HG02642 (cell line): ENCODE results near the gene CBY2.
A peak's percentile ranks its signal among the peaks of the same experiment; 100 is the strongest.
"Not testable (repeated sequence)": the region's sequence is repeated elsewhere in the genome, so short reads cannot be mapped to it uniquely, and the experiment has no call there.

Experiments used
- ATAC-seq: cut with Tn5 transposase; IDR thresholded peaks from one replicate; pipeline ENCODE4 v1.9.1; 2021; ENCODE audit warnings: mild to moderate bottlenecking; ENCODE audit not compliant: unreplicated experiment, poor library complexity

The CBY2 gene, protein sequence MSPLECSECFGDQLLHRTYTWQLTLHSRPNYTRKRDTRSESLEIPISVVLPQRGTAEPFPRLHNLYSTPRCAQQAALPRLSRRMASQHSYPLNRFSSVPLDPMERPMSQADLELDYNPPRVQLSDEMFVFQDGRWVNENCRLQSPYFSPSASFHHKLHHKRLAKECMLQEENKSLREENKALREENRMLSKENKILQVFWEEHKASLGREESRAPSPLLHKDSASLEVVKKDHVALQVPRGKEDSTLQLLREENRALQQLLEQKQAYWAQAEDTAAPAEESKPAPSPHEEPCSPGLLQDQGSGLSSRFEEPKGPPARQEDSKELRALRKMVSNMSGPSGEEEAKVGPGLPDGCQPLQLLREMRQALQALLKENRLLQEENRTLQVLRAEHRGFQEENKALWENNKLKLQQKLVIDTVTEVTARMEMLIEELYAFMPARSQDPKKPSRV

DNA sequence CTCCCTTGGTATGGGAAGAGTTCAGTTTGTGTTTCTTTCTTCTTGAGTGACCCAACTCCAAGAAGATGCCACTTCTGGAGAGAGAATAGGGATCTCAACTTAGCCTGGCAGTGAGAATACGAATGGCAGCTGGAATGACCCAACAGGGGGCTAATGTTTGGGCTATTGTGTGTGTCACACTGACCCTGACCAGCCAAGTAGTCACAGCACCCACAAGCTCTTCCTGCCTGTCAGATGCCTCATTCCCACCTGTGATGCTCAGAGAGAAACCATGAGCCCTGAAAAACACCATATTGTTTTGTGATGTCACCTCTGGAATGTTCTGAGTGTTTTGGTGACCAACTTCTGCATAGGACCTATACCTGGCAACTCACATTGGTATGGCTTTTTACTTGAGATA lies at the start of gene CBY2:
TSS of gene CBY2 (plus strand) at position 233 of the 400 bp plus-strand sequence. CDS start at position 304, 71 bp downstream.
- ATAC-seq = no peak

DNA sequence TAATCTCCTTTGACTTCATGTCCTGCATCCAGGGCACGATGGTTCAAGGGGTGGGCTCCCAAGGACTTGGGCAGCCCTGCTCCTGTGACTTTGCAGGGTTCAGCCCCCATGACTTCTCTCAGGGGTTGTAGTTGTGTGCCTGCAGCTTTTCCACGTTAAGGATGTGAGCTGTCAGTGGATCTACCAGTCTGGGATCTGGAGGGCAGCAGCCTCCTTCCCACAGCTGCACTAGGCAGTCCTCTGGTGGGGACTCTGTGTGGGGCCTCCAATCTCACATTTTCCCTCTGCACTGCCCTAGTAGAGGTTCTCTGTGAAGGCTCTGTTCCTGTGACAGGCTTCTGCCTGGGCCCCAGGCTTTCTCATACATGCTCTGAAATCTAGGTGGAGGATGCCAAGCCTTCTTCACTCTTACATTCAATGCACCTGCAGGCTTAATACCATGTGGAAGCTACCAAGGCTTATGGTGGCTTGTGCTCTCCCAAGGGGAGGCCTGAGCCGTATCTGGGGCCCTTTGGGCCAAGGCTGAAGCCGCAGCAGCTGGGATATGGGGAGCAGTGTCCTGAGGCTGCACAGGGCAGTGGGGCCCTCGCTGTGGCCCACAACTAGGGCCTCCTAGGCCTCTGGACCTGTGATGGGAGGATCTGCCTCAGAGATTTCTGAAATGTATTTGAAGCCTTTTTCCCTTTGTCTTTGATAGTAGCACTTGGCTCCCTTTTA lies 47.3 kb upstream of the CBY2 start:
- ATAC-seq = no peak

DNA sequence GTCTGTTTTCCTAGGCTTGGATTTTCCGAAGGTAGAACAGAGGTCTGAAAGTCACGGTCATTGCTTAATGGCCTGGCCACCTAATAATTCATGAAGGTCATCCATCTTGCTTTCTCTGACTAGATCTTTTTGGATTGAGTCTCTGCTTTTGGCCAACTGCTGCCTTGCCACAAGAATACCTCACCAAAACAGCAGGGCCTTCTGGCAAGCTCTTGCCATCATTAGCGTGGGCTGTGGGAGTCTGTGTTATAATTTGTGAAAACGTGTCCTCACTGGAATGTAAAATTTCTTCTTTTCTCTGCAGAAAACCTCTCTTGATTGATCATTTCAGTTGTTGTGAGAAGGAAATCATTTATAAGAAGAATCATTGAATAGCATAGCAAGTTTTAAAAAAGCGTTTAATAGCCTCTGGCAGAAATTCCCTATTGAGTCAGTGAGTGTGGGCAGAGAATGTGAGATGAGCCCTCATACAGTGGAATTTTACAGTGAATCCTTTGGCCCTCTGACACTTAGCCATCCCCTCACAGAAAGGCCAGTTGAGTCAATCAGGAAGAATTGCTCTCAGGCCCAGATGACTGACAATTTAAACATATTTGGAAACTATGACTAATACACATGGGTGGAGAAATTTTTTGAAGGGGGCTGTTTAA lies 43.4 kb upstream of the CBY2 start:
- ATAC-seq = no peak

DNA sequence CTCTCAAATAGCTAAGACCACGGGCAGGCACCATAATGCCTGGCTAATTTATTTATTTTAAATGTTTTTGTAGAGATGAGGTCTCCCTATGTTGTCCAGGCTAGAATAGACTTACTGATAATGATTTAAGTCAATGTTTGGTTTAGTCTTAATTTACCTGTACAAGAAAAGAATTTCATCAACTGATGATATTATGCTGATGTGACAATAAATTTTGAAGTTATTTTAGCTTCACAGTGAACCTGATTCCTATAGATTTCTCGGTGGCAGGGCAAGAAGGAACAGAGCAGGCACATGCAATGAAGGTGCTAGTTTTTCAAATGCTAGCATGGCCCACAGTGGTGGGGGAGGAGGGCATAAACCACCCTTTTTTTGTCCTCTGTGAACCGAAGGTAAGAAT lies 42.6 kb upstream of the CBY2 start:
- no peak for ATAC-seq

DNA sequence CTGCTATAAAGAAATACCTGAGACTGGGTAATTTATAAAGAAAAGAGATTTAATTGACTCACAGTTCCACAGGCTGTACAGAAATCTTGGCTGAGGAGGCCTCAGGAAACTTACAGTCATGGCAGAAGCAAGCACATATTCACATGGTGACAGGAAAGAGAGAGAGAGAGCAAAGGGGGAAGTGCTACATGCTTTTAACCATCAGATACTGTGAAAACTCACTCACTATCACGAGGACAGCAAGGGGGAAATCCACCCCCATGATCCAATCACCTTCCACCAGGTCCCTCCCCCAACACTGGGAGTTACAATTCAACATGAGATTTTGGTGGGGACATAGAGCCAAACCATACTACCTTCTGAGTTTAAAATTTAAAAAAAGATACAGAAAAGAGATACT lies 41.7 kb upstream of the CBY2 start:
- not testable (repeated sequence) for ATAC-seq

DNA sequence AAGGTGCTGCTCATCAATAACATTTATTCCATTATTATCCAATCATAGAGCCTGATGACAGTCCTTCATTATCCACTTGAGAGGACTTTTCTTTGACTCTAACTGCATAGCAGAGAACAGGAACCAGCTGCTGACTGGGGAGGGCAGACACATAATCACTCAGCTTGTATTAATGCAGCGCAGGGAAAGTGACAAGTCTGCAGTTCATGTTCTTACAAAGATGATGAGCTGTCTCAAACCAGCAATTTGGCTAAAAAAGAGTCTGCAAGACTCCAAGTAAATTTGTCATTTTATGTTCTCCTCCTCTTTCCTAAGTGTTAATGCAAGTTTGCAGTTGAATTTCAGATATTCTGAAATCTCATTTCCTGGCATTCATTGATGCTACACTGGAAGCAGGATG lies 40.0 kb upstream of the CBY2 start:
- ATAC-seq = no peak

DNA sequence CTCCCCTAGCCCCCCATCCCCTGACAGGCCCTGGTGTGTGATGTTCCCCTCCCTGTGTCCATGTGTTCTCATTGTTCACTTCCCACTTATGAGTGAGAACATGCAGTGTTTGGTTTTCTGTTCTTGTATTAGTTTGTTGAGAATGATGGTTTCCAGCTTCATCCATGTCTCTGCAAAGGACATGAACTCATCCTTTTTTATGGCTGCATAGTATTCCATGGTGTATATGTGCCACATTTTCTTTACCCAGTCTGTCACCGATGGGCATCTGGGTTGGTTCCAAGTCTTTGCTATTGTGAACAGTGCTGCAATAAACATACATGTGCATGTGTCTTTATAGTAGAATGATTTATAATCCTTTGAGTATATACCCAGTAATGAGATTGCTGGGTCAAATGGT lies 39.2 kb upstream of the CBY2 start:
- not testable (repeated sequence) for ATAC-seq

DNA sequence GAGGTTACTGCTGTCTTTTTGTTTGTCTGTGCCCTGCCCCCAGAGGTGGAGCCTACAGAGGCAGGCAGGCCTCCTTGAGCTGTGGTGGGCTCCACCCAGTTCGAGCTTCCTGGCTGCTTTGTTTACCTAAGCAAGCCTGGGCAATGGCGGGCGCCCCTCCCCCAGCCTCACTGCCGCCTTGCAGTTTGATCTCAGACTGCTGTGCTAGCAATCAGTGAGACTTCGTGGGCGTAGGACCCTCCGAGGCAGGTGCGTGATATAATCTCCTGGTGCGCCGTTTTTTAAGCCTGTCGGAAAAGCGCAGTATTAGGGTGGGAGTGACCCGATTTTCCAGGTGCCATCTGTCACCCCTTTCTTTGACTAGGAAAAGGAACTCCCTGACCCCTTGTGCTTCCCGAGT lies 32.5 kb upstream of the CBY2 start:
- not testable (repeated sequence) for ATAC-seq

DNA sequence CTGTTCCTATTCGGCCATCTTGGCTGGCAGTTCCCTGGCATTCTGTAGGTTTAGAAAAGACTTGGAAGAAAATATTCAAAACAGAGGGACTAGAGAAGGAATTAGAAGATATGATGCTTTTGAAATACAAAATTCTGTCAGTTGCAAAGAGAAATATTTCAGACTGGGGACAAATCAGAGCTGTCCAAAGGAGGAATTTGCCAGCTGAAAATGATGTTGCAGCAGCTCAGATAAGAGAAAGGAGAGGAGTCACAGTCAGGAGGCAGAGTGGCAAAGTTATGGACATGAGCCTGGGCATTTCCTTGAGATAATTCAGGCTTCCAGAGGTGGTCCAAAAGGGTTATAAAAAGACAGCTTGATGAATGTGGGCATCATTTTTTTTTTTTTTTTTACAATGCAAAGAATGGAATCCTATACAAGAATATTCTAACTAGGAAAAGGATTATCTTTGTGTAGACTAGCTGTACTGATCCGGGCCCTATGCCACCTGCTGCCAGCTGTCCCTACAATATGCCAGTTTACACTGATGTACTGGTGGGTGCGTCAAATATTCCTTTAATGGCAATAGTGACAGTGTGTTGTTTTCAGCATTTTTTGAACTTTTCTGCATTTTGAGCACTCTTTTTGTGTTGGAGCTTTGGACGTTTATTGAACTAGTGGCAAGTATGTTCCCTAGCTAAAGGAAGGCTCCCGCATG lies 31.8 kb upstream of the CBY2 start:
- no peak for ATAC-seq

DNA sequence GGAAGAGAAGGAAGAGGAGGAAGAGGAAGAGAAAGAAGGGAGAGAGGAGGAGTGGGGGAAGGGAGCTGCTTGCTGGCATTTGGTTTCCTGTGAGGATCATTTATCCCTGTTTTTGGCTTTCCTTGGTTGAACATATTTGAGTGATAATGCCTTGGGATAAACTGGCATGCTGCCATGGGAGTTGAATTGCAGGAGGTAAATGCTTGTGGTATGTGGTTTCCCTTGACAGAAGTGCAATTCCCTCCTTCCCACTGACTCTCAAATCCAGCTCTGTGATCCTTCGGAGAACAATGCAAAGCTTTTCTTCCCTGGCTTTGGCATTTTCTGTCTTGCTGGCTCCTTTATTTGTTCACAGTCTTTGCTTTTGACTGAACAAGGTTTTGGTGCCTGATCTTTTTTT lies 27.2 kb upstream of the CBY2 start:
- ATAC-seq = no peak

DNA sequence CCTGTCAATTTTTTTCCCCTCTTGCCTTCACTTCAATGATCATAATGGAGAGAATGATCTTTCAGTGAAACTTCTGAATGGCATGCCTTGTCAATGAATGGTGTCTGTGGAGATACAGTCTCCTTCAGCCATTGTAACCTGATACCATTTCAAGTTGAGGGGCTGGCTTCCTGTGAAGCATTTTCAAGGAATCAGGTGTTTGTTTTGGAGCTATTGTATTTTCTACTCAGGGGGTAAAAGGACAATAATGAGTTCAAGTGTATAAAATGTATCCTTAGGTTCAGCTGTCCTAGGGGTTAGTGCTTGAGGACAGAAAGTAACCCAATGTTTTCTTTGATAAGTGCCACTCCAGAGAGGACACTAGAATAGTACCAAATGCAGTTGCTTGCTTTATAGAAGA lies 23.8 kb upstream of the CBY2 start:
- ATAC-seq = no peak

DNA sequence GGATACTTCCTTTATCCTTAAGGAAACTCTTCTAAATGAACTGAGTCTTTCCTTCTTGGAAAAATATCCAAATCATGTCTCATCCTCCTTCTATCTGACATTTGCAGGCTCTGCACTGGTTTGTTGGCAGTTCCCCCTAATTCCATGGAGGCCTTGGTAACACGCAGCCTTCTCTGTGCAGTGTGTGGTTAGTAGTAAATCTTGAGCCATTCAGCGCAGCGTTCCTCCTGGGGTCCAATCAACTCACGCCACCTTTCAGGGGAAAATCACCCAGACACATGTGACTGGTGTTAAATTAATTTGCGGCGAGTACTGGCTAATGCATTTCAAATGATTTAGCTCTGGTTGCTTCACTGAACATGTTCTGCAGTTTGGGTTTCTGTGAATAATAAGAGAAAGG lies 21.0 kb upstream of the CBY2 start:
- ATAC-seq = no peak

DNA sequence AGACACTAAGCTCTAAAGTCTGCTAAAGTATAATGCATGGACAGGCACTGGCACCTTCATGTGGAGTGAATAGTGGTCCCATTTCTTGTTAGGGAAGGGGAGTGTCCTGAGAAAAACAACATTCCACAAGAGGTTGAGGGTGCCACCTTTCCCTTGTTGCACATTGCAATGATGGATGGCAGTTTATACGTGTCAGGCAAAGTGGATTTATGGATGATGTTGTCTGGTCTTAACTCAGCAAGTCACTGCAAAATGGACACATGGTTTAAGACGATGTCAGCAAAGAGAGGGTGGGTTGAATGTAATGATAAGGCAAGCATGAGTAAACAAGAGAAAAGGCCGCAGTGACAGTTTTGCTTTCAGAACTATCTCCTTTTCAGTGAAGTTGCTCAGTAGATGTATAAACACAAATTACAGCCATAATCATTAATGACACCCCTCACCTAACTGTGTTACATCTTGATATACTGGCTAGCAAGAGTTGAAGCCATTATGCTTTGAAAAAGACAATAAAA lies 19.6 kb upstream of the CBY2 start:
- no peak for ATAC-seq

DNA sequence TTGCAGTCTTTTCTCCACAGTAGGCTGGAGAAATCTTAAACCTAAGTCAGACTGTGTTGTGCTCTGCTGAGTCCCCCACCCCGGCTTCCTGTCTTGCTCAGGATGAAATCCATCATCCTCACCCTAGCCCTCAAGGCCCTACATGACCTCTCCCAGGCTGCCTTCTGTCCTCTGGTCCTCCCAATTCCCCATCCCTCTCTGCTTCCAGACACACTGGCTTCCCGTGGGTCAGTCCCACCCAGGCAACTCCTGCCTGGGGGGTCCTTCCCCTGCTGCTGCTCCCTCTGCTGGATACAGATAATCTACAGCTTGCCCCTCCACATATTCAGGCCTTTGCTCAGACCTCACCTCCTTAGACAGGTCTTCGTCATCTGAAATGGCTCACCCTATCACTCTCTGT lies 18.4 kb upstream of the CBY2 start:
- no peak for ATAC-seq

DNA sequence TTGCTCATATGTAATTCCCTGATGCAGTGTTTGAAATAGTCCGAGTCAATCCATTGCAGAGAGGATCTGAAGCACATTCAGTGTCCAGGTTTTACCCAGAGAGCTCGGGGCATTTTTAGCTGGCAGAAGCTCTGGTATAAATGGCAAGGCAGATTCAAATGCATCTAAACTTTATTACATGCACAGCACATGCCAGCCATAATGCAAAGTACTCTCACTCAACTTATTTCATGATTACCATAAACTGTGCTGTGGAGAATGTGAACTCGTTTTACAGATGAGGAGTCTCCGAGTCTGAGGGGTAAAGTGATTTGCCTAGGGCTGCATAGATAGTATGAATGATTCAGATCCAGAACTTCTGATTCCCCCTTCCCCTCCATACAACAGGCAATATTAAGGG lies 13.5 kb upstream of the CBY2 start:
- ATAC-seq = no peak

DNA sequence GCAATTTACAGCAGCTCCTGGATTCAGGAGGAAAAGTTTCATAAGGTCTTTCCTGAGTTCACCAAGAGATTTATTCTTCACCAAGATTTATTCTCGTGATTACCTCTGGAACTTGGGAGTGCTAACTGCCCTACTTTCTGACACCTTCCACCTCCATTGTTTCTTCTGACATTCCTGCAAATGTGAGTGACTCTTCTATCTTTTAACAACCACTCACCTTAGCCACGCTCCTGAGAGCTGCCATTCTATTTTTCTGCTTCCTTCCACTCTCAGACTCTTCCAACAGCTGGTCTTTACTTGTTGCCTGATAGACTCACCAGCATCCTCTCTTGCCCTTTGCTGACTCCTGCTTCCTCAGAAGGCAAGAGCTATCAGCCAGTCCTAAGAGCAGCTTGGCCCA lies 11.5 kb upstream of the CBY2 start:
- no peak for ATAC-seq

DNA sequence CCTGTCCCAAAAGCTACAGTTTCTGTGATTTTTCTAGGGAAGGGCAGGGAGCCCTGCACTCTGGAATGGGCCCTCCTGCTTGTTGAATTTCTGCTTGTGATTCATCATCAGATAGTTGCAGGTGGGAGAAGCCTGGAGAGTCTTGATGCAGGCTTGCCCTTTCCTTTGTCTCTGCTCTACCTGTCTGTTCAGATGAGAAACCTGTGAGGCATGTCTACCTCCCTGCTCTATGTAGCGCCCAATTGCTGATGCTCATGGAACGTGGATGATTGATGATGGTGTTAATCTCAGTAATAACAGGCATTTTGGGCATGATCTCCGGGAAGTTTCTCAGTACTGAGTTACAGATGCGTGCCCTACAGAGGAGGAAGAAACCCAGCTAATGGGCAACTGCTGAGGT lies 10.9 kb upstream of the CBY2 start:
- ATAC-seq = no peak

DNA sequence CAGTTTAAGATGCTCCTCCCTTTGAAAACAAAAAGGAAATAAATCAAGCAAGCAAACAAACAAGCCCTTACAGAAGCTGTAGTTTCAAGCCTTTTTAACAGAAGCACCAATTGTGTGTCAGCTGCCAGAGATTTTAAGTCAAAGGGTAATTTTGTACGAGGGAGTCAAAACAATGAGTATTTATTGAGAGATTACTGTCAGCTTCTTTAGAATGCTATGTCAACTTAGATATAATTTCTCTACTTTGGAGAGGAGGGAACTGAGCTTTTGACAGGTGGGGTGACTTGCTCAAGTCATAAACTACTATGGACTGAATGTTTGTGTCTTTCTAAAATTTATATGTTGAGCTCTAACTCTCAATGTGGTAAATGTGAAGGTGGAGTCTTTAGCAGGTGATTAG lies 10.5 kb upstream of the CBY2 start:
- no peak for ATAC-seq

DNA sequence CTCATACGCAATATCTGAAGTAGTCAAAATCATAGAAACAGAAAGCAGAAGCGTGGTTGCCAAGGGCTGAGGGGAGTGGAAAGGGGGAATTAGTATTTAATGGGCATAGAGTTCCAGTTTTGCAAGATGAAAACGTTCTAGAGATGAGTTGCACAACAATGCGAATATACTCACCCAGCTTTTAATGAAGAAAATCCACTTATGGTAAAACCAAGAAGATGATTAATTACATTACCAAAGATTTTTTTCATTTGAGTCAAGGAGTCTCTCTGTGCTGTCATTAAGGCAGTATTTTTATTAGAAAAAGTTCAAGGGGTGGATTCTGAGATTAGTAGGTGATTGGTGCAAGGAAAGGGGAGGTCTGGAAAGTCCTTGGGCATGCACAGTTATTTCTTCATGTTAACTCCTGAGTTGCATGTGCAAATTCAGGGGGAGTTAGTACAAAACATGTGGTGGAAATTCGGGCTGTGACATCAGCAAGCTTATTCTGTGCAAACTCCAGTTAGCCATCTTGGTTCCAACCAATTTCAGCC lies 6.9 kb upstream of the CBY2 start:
- ATAC-seq = peak; percentile 41

DNA sequence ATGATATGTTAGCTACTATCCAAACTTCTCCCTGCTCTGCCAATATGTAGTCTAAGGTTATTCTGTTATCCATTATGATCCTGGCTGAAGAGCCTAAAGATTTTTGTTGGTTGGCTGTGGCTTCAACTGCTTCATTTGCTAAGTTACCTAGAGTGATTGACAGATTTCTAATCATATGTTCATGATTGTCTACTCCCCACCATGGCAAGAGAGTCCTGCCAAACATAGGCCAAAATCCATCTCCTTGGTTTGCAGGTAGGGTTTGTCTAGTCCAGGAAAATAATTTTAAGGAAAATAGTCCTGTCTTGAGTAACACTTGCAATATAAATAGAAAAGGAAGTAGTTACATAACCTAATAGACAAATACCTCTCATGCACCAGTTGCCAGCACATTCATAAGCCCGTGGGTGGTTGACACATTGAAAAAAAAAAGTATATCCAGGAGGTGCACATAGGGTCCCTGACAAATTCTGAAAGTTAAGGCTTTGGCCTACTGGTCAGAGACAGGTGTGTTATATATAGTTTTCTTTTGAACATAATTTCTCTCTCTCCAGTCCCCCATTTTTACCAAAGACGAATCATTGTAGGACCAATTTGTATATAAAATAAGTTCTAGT lies 5.4 kb upstream of the CBY2 start:
- peak; percentile 50 for ATAC-seq
